ENCODE results near the gene CACHD1.

DNA sequence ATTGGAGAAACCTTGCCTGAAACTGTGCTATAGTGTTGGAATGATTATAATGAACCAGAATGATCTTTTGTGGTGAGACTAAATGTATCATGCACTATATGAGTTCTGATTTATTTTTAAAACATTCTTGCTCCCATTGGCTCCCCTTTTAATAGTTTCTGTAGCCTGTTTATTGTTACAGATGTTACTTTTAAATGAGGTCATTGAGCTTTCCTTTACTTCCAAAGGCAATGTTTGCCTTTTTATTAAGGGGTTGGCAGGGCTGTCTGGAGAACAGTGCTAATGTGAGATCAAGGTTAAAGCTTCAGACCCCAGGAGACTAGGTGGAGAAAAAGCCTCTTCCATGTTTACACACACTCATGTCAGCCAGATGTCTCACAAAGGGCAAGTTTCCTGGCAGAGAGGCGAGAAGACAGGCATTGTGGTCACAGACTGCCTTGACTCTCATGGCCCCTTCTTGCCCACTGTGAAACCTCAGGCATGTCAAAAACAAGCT is 154.3 kb downstream of the CACHD1 start:
- TF ChIP-seq CTCF (IDR thresholded peaks at IDR 0.05; ENCODE audit: insufficient read depth, low read length): no peak
- no peak for TF ChIP-seq POLR2AphosphoS5 (IDR thresholded peaks at IDR 0.05; ENCODE audit: low read depth)
- TF ChIP-seq REST (IDR thresholded peaks at IDR 0.05; ENCODE audit: insufficient replicate concordance, low read depth): no peak

Measured in HL-60 (cell line).